Activated CD4-positive, CD25-positive, alpha-beta regulatory T cell treated with anti-CD3 and anti-CD28 coated beads, Interleukin-2, amount 50 U/mL, for 24 hours (primary cell): ENCODE results near the gene CFAP61.

Experiments
- ATAC-seq, 2 donors: fragments of 150-1000 bp; cut with Tn5 transposase; one replicate each; pipeline ENCODE4 v1.10.0; 2021; ENCODE audit warnings: mild to moderate bottlenecking in 1 of 2, moderate library complexity in 1 of 2

CFAP61 gene

GRCh38 chr20:20184149-20184548 lies 131.8 kb downstream of the CFAP61 start:
- ATAC-seq: no peak

- ATAC-seq: no peak
These were observed 132.4 kb downstream of the CFAP61 start for GRCh38 chr20:20184706-20185105.

DNA sequence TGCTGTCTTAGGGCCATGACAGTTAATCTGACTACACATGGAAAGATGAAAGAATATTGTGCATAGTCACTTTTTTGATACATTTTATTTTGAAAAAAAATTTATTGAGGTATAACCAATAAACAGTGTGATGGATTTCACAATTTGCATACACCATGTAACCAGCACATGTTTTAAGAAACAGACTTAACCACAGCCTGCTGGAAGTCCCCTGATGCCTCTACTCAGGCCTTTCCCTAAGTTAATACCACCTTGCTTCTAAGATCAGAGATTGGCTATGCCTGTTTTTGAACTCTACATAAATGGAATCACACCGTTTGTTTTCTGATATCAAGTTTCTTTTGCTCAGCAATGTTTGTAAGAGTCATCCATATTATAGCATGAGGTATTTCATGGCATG lies 136.3 kb downstream of the CFAP61 start:
- no peak for ATAC-seq

- no peak for ATAC-seq
These were observed 140.0 kb downstream of the CFAP61 start for GRCh38 chr20:20192366-20192765.

- no peak for ATAC-seq
These were observed 142.8 kb downstream of the CFAP61 start for GRCh38 chr20:20195021-20195705.

DNA sequence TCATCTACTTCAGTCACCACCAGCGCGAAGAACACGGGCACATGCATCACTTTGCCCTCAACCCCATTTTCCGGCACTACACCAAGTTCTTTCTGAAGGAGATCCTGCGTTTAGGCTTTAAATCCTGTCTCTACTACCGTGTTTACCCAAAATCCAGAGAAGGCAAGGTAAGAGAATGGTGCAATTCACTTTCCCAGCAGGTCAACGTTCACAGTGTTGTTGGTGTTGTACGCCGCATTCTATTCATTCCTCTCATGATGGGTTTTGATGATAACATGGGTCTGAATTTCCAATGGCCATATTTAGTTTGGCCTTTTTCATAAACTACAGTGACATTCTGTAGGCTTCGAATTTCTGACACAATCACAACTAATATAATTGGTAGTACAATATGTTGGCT lies 144.3 kb downstream of the CFAP61 start:
- ATAC-seq: no peak

GRCh38 chr20:20198011-20198410 lies 145.7 kb downstream of the CFAP61 start:
- no peak for ATAC-seq

GRCh38 chr20:20199361-20200160 lies 147.2 kb downstream of the CFAP61 start:
- ATAC-seq: no peak

DNA sequence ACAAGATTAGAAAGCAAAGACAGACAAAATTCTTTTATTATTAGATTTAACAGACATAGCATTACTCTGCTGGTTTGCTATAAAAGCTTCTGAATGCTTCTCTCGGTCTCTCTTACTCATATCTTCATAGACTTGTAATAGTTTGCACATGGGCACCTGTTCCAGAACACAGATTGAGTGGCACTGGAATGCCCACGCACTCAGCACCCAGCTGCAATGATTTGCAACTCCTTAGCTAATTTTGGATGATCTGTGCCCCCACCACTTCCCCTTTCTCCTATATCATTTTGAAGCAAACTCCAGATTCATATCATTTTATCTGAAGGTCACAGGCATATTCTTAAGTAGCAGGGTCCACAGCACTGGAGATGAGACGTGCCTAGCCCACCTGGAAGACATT lies 148.8 kb downstream of the CFAP61 start:
- ATAC-seq: no peak

- ATAC-seq: no peak
These were observed 149.3 kb downstream of the CFAP61 start for GRCh38 chr20:20201639-20202038.

GRCh38 chr20:20202768-20203167 lies 150.4 kb downstream of the CFAP61 start:
- no peak for ATAC-seq

DNA sequence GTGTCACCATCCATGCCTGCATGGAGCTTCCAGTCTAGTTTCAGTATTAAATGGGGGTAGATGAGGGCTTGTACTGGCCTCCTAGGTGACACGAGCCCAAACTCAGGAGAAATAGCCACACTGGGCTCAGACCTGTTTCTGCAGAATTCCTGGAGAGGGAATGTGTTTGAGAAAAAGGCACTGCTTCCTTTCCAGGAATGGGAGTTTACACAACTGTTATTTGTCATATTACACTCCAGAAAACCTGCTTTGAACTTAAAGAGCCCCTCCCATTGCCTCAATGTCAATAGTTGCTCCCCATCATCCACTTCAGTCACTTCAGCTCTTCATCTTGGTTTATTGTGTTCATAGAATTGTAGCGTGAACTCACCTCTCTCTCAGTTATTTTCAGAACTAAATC lies 151.5 kb downstream of the CFAP61 start:
- no peak for ATAC-seq

DNA sequence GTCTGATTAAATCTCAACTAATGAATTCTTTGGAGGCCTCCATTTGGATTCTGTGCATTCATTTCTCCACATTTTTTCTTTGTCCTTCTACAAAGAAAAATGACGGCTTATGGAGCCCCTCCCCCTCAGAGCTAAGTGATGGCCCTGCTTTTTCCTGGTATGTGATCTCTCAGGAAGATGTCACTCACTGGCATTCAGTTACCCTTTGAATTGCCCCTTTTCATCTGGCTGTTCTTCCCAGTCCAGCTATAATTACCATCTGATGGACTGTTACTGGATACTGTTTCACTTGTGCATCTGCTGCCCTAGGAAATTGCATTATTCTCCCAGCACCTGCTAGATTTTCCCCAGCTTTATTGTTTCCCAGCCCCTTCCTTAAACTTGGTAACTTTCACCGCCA lies 151.9 kb downstream of the CFAP61 start:
- ATAC-seq: no peak

DNA sequence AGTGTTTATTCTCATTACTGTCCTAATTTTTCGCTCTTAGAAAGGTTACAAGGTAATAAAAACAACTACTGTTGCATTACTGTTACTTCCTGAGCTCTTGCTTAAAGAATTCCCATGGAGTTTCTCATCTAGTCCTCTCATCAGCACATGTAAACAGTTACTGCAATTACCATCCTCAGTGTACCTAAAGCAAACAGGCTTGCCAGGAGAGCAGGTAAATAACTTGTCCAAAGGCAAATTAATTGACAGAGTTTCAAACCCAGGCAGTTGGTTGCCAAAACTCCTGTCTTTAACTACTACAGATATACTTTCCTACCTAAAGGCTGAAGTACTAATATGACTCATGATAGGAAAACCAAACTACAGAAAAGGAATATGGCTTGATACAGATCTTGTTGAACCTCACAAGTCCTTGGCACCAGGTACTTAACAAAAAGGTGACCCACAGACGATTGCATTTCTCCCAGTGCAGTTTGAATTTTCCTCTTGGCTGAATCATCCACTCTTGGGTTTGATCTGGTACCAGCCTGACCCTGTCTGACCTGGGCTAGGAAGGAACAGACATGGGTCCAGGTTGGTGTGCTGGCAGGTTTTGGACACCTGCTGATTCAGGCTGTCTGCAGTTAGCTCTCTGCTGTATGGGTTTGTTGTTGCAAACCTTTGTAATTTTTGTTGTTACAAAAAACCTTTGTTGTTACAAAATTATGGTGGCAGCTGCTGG lies 153.0 kb downstream of the CFAP61 start:
- no peak for ATAC-seq

GRCh38 chr20:20205862-20206236 lies 153.5 kb downstream of the CFAP61 start:
- ATAC-seq: no peak

DNA sequence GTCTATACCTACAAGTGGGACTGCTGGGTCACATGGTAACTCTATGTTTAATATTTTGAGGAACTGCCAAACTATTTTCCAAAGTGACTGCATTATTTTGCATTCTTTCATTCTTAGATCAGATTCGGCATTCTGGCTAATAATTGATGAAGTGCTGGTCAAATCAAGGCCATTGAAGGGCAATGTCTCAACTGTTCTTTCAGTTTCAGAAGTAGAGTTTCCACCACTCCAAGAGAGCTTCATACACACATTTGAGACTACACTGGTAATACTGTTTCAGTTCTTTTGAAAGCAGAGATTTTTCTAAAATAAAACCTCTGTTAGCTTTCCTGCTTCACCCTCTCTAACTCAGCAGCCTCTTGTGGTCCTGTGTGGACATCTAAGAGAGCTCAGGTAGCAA lies 154.5 kb downstream of the CFAP61 start:
- ATAC-seq: no peak

- no peak for ATAC-seq
These were observed 155.0 kb downstream of the CFAP61 start for GRCh38 chr20:20207291-20207690.

DNA sequence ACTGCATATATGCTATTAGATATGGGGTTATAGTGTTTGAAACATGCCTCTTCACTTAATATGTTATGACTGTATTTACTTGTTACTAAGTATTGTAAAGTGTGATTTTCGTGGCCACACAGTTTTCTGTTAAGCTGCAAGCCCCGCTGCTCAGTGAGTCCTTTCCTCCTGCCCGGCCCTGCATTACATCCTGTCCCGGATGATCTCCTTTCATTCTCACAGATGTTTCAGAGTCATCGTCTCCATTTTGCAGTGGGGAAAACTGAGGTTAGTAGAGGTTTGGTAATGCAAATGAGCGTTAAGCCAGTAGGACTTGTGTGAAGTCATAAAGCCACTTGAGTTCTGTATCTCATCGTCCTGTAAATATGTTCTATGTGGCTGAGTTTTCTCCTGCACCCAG lies 155.5 kb downstream of the CFAP61 start:
- no peak for ATAC-seq

GRCh38 chr20:20209684-20210083 lies 157.4 kb downstream of the CFAP61 start:
- no peak for ATAC-seq

GRCh38 chr20:20210327-20210726 lies 158.0 kb downstream of the CFAP61 start:
- ATAC-seq: no peak

GRCh38 chr20:20210943-20211273 lies 158.6 kb downstream of the CFAP61 start:
- ATAC-seq: no peak

DNA sequence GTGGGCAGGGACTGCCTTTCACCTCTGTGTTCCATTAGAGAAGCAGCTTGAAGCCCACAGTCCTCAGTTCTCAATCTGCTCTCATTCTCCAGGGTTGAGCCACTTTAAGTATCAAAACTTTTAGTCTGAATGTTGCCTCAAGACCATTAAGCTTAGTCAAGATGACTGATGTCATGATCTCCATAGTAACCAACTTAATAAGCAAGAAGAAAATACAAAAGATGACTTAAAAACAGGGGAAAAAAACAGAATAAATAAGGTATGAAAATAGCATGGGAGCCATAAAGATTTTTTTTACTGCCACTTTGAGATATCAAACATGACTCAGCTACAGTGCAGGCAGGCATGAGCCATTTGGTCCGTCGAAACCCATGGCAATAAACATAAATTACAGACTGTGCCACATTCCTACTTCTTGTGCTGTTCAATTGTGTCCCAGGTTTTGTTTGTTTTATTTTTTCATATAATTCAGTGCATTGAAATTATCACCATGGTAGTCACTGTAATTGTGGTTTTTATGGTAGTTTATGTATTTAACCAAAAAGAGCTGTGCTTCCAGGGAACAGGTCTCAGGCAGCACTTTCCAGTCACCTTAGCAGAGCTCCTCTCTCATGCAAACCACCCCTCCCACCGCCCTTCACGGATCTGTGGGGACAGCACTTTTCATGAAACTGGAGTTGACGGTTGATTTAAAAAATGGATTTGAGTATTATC lies 159.1 kb downstream of the CFAP61 start:
- no peak for ATAC-seq

DNA sequence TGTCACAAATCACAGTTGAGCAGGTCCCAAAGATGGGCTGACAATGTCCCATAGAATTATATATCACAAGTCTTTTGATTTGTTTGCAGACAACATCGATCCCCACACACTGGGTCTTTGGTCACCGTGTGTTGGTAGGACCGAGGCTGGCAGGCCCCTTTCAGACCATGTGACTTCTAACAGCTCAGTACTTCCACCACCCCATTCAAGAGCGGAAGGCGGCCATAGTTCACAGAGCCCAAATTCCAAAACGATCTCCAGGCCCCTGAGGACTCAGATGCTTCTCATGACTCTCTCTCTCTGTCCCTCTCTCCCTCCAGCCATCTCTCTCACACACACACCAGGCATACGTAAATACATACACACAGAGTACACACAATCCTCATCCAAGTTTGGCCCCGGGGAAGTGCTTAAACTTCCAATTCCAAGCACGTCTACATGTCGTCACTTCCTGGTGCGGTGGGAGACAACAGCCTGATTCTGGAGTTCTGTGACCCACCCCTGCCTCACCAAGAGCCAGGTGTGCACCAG lies 159.7 kb downstream of the CFAP61 start:
- no peak for ATAC-seq
